Subcutaneous adipose tissue (tissue), 4 donors: ENCODE measurements around the gene DDX42. TPM values are rescaled to one million over a fixed set of nuclear protein-coding genes. Genes with fewer than 3 reads are reported as not detected.

ENCODE experiments used
- total RNA-seq, 4 donors: library from RNA; depleted of rRNA; stranded (reverse); fragments of >200 nt; gene quantifications; one replicate each; pipeline ENCODE4 v1.1.0, GENCODE V29; 2016
- TF ChIP-seq, protein P1 (sequence below): fragments of 450-650 bp; IDR thresholded peaks from one replicate; pipeline ENCODE4 v1.5.1; 2016; ENCODE audit warnings: low read depth, mild to moderate bottlenecking, control low read depth, antibody characterized with exemption, moderate library complexity

DDX42 gene
- total RNA-seq, 4 donors from 2014 or later, result 121 to 179 (median 144) TPM

DNA sequence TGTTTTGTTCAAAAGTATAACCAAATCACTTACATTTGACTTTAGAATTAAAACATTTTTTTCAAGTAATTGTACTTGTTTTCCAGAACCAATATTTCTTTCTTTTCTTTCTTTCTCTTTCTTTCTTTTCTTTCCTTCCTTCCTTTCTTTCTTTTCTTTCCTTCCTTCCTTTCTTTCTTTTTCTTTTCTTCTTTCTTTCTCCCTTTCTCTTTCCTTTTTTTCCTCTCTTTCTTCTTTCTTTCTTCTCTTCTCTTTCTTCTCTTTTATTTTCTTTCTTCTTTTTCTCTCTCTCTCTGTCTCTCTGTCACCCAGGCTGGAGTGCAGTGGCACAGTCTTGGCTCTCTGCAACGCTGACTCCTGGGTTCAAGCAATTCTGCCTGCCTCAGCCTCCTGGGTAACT, 26.8 kb downstream of the DDX42 start:
- TF ChIP-seq, protein P1, sequence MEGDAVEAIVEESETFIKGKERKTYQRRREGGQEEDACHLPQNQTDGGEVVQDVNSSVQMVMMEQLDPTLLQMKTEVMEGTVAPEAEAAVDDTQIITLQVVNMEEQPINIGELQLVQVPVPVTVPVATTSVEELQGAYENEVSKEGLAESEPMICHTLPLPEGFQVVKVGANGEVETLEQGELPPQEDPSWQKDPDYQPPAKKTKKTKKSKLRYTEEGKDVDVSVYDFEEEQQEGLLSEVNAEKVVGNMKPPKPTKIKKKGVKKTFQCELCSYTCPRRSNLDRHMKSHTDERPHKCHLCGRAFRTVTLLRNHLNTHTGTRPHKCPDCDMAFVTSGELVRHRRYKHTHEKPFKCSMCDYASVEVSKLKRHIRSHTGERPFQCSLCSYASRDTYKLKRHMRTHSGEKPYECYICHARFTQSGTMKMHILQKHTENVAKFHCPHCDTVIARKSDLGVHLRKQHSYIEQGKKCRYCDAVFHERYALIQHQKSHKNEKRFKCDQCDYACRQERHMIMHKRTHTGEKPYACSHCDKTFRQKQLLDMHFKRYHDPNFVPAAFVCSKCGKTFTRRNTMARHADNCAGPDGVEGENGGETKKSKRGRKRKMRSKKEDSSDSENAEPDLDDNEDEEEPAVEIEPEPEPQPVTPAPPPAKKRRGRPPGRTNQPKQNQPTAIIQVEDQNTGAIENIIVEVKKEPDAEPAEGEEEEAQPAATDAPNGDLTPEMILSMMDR, result no peak

DNA sequence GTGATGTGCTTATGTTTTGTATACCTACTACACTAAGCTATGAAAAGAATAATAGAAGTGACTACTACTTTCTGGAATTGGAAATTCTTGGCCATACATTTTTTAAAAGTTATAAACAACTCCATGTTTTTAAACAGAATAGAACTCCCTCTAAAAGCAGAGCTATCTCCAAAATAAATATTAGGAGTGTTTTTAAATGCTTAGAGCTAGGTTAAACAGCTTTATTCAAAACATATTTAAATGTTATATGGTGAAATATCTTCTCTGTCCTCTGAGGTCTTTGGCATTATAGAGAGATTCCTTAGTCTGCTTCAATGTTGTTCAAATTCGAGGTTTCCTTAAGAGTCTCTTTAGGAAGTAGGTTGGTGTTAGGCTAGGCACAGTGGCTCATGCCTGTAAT, 30.4 kb downstream of the DDX42 start:
- TF ChIP-seq, protein P1, result no peak

DNA sequence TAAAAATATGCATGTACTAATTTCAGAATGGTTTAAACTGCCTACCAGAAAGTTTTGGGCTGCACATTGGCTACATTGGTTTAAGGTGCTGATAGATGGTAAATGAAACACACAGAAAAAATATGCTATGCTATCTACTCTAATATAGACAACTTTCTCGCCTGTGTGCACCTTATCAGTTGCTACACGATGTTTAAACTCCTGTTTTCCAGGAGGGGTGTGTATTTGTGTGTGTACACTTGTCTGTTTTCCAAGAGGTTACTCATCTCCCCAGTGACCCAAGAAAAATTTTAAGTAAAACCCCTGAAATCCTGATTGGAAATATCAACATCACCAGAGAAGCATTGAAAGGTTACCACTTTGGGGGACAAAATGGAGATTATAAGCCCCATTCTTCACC, 31.6 kb downstream of the DDX42 start:
- TF ChIP-seq, protein P1, result no peak

DNA sequence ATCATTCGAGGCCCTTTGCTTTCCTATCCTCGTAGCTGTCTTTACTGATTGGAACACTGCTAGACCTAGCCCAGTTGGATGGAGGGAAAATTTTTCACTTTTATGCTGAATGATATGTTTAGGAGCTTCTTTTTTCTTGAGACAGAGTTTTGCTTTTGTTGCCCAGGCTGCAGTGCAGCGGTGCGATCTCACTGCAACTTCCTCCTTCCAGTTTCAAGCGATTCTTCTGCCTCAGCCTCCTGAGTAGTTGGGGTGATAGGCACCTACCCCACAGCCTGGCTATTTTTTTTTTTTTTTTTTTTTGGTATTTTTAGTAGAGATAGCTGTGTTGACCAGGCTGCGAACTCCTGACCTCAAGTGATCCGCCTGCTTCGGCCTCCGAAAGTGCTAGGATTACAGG, 36.0 kb downstream of the DDX42 start:
- TF ChIP-seq, protein P1, result no peak

DNA sequence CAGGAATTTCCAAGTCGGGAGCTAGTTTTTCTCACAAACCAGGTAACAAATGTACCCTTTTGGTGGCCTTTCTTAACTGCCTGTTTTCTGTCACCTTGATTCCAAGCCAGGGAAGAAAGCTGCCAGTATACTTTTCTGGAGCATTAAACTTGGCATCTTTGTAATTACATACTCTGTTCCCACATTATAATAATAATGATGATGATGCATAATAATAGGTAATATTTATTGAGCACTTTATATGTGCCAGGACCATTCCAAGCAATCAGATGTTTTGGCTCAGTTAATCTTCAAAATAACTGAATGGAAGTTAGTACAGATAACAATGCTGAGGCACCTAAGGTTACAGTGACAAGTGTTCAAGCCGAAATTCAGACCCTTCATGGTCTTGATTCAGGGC, 42.2 kb downstream of the DDX42 start:
- TF ChIP-seq, protein P1, result no peak

DNA sequence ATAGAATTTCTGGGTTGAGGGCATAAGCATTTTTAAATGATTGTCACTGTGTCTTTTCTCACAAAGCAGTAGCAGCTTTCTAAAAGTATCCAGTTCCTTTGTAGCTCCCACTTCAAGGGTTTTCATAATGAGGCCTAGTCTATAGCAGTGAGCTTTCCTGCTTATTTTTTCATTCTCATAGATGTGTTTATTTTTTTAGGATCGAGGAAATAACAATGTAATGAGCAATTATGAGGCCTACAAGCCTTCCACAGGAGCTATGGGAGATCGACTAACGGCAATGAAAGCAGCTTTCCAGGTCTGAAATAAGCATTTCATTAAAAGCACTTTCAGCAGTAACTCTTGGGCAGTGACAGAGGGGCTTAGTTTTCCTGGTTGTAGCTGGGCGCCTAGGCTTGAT, 42.7 kb downstream of the DDX42 start:
- TF ChIP-seq, protein P1, result no peak

DNA sequence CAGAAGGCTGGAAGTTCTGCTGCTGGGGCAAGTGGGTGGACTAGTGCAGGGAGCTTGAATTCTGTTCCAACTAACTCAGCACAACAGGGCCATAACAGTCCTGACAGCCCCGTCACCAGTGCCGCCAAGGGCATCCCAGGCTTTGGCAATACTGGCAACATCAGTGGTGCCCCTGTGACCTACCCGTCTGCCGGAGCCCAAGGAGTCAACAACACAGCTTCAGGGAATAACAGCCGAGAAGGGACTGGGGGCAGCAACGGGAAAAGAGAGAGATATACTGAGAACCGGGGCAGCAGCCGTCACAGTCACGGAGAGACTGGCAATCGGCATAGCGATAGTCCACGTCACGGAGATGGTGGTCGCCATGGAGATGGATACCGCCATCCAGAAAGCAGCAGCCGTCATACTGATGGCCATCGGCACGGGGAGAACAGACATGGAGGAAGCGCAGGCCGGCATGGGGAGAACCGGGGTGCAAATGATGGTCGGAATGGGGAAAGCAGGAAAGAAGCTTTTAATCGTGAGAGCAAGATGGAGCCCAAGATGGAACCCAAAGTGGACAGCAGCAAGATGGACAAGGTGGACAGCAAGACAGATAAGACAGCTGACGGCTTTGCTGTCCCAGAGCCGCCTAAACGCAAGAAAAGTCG, 43.9 kb downstream of the DDX42 start:
- TF ChIP-seq, protein P1, result no peak
